BLaER1 treated with 17β-estradiol and CSF1 and Interleukin-3, amounts not matched to agents 10 nM and 100 nM (cell line): ENCODE data around the gene GMDS.

Experiments
- H3K27ac ChIP-seq, 11 experiments: shearing (Covaris generic); formaldehyde crosslinking; 2 replicates each; pipeline ENCODE4 v1.8.1; 2022
- H3K27me3 ChIP-seq, 11 experiments: shearing (Covaris generic); formaldehyde crosslinking; 2 replicates each; pipeline ENCODE4 v1.8.1; 2022
- H3K36me3 ChIP-seq, 11 experiments: shearing (Covaris generic); formaldehyde crosslinking; 2 replicates each; pipeline ENCODE4 v1.8.1; 2022
- H3K4me1 ChIP-seq, 10 experiments: shearing (Covaris generic); formaldehyde crosslinking; 2 replicates each; pipeline ENCODE4 v1.8.1; 2022
- H3K4me2 ChIP-seq, 11 experiments: shearing (Covaris generic); formaldehyde crosslinking; 2 replicates each; pipeline ENCODE4 v1.8.1; 2022
- H3K4me3 ChIP-seq, 10 experiments: shearing (Covaris generic); formaldehyde crosslinking; 2 replicates each; pipeline ENCODE4 v1.8.1; 2022
- H3K9ac ChIP-seq, 11 experiments: shearing (Covaris generic); formaldehyde crosslinking; 2 replicates each; pipeline ENCODE4 v1.8.1; 2022
- H3K9me3 ChIP-seq, 11 experiments: shearing (Covaris generic); formaldehyde crosslinking; replicated peaks in 1 of 11; 2 replicates each; pipeline ENCODE4 v1.8.1; 2022
- H4K20me1 ChIP-seq, 11 experiments: shearing (Covaris generic); formaldehyde crosslinking; 2 replicates each; pipeline ENCODE4 v1.8.1; 2022
- Cebpa-rat ChIP-seq, 11 experiments: shearing (Covaris generic); IDR thresholded peaks; 2 replicates each; pipeline ENCODE4 v1.8.1; 2022

Gene GMDS

DNA sequence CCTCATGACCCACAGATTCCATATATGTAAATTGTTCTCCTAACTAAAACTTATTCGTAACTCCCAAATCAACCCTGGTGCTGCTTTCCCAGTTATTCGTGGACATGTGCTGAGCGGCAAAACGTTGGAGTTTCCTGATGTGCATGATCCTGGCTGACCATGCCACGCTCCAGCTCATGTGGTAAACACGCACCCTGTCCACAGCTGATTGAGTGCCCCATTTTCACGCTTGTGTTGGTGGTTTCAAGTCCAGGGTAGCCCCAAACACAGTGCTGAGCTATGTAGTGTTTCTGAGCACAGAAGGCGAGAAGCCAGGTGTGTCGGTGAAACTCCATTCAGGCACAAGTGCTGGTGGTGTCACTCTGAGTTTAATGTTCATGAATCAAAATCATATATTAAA, 654.8 kb downstream of the GMDS start:
- Histone ChIP-seq H3K4me1 (peaks cover 11 to 19% (median 14%) of the 10 kb centered on the region in 10 experiments), H4K20me1 (peaks cover 0 to 5% (median 0%) of the 10 kb centered on the region in 11 experiments; a peak in 3 of 22 replicates), H3K4me3 (no peak overlapping the region), H3K36me3 (no peaks in the 10 kb centered on the region), H3K9ac (no peak overlapping the region), H3K27ac (no peak overlapping the region), H3K9me3 (no peaks in the 10 kb centered on the region), H3K27me3 (peaks cover 14 to 28% (median 24%) of the 10 kb centered on the region in 11 experiments), H3K4me2 (no peak overlapping the region)
- no peak for TF ChIP-seq Cebpa-rat (IDR thresholded peaks at IDR 0.05)

DNA sequence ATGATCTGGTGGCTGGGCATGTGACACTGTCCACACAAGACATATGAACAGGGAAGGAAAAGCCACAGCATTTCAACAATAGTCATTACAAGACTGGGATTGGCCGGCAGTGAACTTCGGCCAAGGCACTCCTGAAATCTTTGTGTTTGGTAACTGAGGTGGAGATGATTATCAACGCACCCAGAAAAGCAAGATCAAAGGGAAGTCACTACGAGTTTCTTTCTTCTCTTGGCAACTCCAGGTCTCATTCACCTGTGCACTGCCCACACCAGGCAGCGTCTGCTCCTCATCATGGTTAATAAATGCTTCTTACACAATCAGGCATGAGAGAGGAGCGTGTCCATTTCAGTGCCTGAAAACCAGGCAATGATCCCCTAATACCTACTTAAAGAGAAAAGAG, 656.2 kb downstream of the GMDS start:
- Histone ChIP-seq H3K27ac (no peak overlapping the region), H3K4me1 (peaks cover 0 to 5% (median under 1%) of the 10 kb centered on the region in 10 experiments; a peak in 4 of 20 replicates), H4K20me1 (no peaks in the 10 kb centered on the region; a peak in 1 of 22 replicates), H3K9me3 (no peaks in the 10 kb centered on the region), H3K9ac (no peak overlapping the region), H3K27me3 (peaks cover under 1 to 15% (median 10%) of the 10 kb centered on the region in 11 experiments; a peak in 19 of 22 replicates), H3K4me2 (no peak overlapping the region), H3K36me3 (no peaks in the 10 kb centered on the region), H3K4me3 (no peak overlapping the region)
- TF ChIP-seq Cebpa-rat (IDR thresholded peaks at IDR 0.05), result no peak

DNA sequence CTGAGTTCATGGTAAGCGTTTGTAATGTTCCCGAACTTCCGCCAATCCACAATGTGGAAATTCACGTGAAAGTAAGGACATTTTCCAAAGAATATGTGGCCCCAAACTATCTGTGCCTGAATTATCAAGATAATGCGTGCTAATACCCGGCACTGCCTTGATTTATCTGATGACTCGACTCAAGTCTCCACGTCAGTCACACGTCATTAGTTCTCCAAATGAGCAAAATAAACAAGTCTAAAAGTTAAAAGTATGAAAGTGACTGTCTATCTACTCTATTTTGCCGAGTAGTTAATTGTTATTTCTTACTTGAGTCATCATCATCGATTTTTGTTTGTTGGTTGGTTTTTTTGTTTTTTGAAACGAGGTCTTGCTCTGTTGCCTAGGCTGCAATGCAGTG, 657.4 kb downstream of the GMDS start:
- H3K4me3 ChIP-seq, result no peak overlapping the region

DNA sequence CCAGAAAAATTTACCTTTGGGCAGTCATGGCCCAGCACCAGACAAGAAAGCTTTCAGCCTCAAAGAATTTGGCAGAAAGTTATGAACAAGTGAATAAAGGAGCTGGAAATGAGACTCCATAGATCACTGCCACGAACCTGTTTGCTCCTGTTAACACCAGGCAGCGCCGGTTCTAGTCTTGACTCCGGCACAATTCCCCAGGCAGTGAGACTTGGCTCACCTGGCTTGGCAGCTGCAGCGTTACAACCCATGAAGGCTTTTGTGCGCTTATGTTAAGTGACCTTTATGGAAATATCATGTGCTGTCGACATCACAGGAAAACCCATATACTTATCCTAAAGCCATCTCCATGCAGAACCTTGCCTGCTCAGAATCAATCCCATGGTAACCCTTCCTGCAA, 657.9 kb downstream of the GMDS start:
- Histone ChIP-seq H4K20me1 (no peaks in the 10 kb centered on the region), H3K9ac (no peak overlapping the region), H3K36me3 (no peaks in the 10 kb centered on the region), H3K4me3 (no peak overlapping the region), H3K9me3 (no peaks in the 10 kb centered on the region), H3K4me2 (no peak overlapping the region), H3K4me1 (no peaks in the 10 kb centered on the region), H3K27me3 (no peaks in the 10 kb centered on the region), H3K27ac (no peak overlapping the region)
- TF ChIP-seq Cebpa-rat (IDR thresholded peaks at IDR 0.05), result no peak

More for the DNA sequence above, 657.4 kb downstream of the GMDS start:
- H4K20me1 ChIP-seq, result no peaks in the 10 kb centered on the region
- H3K36me3 ChIP-seq, result no peaks in the 10 kb centered on the region
- no peaks in the 10 kb centered on the region for H3K4me1 ChIP-seq
- no peaks in the 10 kb centered on the region for H3K9me3 ChIP-seq
- TF ChIP-seq Cebpa-rat (IDR thresholded peaks at IDR 0.05), result no peak
- H3K27me3 ChIP-seq, result peaks cover 0 to 2% (median 0%) of the 10 kb centered on the region in 11 experiments; a peak in 5 of 22 replicates
- no peak overlapping the region for H3K4me2 ChIP-seq
- H3K9ac ChIP-seq, result no peak overlapping the region
- no peak overlapping the region for H3K27ac ChIP-seq

DNA sequence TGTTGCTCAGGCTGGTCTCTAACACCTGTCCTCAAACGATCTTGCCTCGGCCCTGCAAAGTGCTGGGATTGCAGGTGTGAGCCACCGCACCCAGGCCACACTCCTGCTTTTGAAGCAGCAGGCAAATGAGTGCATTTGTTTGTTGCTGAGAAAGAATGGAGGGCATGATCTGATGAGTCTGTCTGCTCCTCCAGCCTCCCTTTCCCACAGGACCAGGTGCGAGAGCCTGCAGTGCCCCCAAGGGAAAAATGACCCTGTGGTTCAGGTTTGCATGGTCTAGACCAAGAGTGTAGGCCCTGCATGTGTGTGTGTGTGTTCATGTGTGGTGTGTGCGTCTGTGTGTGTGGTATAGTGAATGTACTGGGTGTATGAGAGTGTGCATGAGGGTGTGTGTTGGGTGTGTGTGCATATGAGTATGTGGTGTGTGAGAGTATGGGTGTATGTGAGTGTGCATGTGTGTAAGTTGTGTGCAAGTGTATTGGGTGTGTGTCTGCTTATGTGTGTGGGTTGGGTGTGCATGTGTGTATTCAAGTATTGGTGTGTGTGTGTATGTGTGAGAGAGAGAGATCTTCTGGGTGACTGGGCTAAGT, 658.4 kb downstream of the GMDS start:
- Histone ChIP-seq H3K36me3 (no peaks in the 10 kb centered on the region), H3K4me3 (no peak overlapping the region), H3K9ac (no peak overlapping the region), H4K20me1 (no peaks in the 10 kb centered on the region), H3K27ac (no peak overlapping the region), H3K27me3 (no peaks in the 10 kb centered on the region), H3K4me2 (no peak overlapping the region), H3K9me3 (no peaks in the 10 kb centered on the region), H3K4me1 (no peaks in the 10 kb centered on the region)
- no peak for TF ChIP-seq Cebpa-rat (IDR thresholded peaks at IDR 0.05)

DNA sequence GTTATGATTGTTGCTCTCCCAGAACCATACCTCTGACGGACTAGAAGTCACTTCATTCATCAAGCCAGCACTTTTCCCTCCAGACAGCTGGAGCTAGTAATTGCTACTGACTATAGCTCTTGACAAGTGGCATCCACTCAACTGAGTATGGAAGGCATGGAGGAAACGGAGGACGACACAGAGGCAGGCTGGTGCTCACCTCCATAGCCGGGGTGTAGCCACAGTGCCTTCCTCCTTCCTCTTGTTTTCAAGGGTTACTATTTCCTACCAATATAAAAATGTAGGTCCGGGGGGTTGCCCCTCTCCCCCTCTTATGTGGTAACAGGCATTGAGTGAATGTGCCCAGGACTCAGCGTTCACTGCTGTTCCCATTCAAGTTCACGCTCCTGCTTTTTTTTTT, 659.1 kb downstream of the GMDS start:
- Histone ChIP-seq H3K4me3 (no peak overlapping the region), H3K27me3 (no peaks in the 10 kb centered on the region), H3K9ac (no peak overlapping the region), H3K4me1 (no peaks in the 10 kb centered on the region), H3K9me3 (no peaks in the 10 kb centered on the region), H3K4me2 (no peak overlapping the region), H3K27ac (no peak overlapping the region), H3K36me3 (no peaks in the 10 kb centered on the region), H4K20me1 (no peaks in the 10 kb centered on the region)
- TF ChIP-seq Cebpa-rat (IDR thresholded peaks at IDR 0.05), result no peak

DNA sequence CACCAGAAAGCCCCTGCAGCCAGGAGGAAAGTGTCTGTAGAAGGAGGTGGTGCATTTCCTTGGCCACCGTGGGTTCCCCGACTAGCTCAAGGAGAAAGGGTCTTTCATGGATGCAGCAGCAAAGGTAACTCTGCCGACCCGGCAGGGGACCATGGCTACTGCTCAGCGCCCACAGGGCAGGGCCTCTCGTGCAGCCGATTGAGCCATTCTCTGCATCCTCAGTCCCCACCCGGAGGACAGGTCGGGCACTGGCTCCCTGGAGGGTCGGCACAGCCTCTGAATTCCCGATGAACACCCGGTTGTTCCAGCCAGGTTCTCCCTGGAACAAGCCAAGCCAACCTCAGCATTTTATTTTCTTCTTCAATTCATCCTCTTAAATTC, 659.7 kb downstream of the GMDS start:
- H3K9me3 ChIP-seq, result no peaks in the 10 kb centered on the region
- no peaks in the 10 kb centered on the region for H3K4me1 ChIP-seq
- no peak overlapping the region for H3K4me2 ChIP-seq
- no peak overlapping the region for H3K4me3 ChIP-seq
- no peaks in the 10 kb centered on the region for H4K20me1 ChIP-seq
- TF ChIP-seq Cebpa-rat (IDR thresholded peaks at IDR 0.05), result no peak
- H3K27me3 ChIP-seq, result no peaks in the 10 kb centered on the region
- no peak overlapping the region for H3K9ac ChIP-seq
- no peak overlapping the region for H3K27ac ChIP-seq
- no peaks in the 10 kb centered on the region for H3K36me3 ChIP-seq

DNA sequence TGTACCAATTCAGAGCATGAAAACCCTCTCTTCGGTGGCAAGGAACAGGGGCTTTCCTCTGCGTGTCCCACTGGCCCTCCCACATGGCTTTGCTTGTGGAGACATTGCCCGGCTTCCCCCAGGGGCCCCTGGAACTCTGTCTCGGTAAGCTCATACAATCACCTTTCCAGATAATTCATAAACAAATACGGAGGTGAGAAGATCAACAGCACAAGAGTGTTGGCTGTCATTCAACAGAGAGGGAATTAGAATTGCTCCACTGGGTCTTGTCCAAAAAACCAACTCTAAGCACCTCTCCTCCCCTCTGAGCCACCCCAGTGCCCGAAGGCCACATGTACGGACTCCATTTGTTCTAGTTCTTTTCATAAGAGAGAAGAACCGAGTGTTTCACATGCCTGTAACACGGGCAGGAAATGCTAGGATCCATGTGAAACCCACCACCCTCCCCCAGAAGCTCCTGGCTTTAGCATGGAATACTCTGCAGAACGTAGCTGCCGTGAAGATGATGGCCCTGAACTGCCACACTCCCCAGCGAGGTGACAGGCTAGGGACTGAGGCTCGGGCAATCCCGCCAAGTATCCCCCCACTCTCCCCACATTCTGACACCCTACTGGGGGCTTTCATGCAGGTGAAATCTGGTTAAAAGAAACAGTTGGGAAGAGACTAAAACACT, 660.3 kb downstream of the GMDS start:
- H3K36me3 ChIP-seq, result no peaks in the 10 kb centered on the region
- H4K20me1 ChIP-seq, result no peaks in the 10 kb centered on the region
- H3K27me3 ChIP-seq, result no peaks in the 10 kb centered on the region
- no peak overlapping the region for H3K4me3 ChIP-seq
- H3K4me1 ChIP-seq, result no peaks in the 10 kb centered on the region
- H3K9me3 ChIP-seq, result no peaks in the 10 kb centered on the region
- no peak overlapping the region for H3K9ac ChIP-seq
- no peak overlapping the region for H3K27ac ChIP-seq
- no peak overlapping the region for H3K4me2 ChIP-seq
- TF ChIP-seq Cebpa-rat (IDR thresholded peaks at IDR 0.05), result no peak

DNA sequence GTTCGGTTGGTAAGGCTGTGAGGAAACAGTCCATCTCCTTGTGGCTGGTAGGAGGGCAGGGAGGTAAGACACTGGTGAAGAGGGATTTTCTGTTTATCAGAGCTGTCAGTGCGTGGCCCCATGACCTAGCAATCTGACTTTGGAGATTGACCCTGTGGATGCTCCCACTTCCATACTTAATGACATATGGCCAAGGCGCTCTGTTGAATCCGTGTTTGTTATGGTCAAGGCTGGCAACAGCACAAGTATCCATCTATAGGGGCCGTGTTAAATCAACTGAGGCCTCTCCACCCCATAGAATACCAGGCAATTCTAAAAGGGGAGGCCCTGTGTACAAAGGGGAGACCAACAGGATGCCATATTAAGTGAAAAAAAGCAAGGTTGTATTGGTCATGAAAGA, 661.3 kb downstream of the GMDS start:
- no peak overlapping the region for H3K4me2 ChIP-seq
- no peaks in the 10 kb centered on the region for H3K9me3 ChIP-seq
- H3K9ac ChIP-seq, result no peak overlapping the region
- TF ChIP-seq Cebpa-rat (IDR thresholded peaks at IDR 0.05), result no peak
- no peak overlapping the region for H3K4me3 ChIP-seq
- no peaks in the 10 kb centered on the region for H4K20me1 ChIP-seq
- no peaks in the 10 kb centered on the region for H3K27me3 ChIP-seq
- no peaks in the 10 kb centered on the region for H3K36me3 ChIP-seq
- no peak overlapping the region for H3K27ac ChIP-seq
- peaks cover 0 to 6% (median 4%) of the 10 kb centered on the region in 10 experiments; a peak in 11 of 20 replicates for H3K4me1 ChIP-seq
